Upper lobe of right lung (tissue), 1 donor: Measurements from ENCODE around the gene THBS2. TPM values are rescaled to one million over a fixed set of nuclear protein-coding genes. Genes with fewer than 3 reads are reported as not detected.
"Not testable (repeated sequence)": the region's sequence is repeated elsewhere in the genome, so short reads cannot be mapped to it uniquely, and the experiment has no call there.

ENCODE experiments used
- ATAC-seq: fragments of 200-7000 bp; cut with Tn5 transposase; one replicate; pipeline ENCODE4 v1.9.1; 2020; ENCODE audit warnings: mild to moderate bottlenecking, moderate library complexity
- DNase-seq: peaks from one replicate; pipeline ENCODE4 v3.0.0-alpha.2; 2020
- H3K27ac ChIP-seq: fragments of 200-600 bp; one replicate; pipeline ENCODE4 v1.8.0; 2022
- H3K27me3 ChIP-seq: fragments of 200-600 bp; one replicate; pipeline ENCODE4 v1.8.0; 2022; ENCODE audit warnings: mild to moderate bottlenecking
- H3K36me3 ChIP-seq: fragments of 200-600 bp; one replicate; pipeline ENCODE4 v1.8.0; 2022
- H3K4me1 ChIP-seq: fragments of 200-600 bp; one replicate; pipeline ENCODE4 v1.8.0; 2022
- H3K4me3 ChIP-seq: fragments of 200-600 bp; one replicate; pipeline ENCODE4 v1.8.0; 2022; ENCODE audit warnings: mild to moderate bottlenecking
- H3K9me3 ChIP-seq: fragments of 200-600 bp; one replicate; pipeline ENCODE4 v1.8.0; 2022
- intact Hi-C: fragments of 100-400 bp; cut with DNase I; formaldehyde crosslinking; loops from one replicate; pipeline ENCODE4 v1.11.0; 2022
- total RNA-seq: library from RNA; stranded (reverse); fragmentation: NEBNext Ultra II Directional; extraction: Animal tissue kit (Norgen Biotek cat#: 25700); gene quantifications from one replicate; pipeline ENCODE4 v1.2.1, GENCODE V29; 2021
- TF ChIP-seq, protein P1 (sequence below): fragments of 200-600 bp; IDR thresholded peaks from one replicate; pipeline ENCODE4 v1.8.0; 2022; ENCODE audit warnings: antibody characterized with exemption
- donor health status: DM: no; HTN: yes; CAD: no; lungs with severe emphysema.

The THBS2 gene
- total RNA-seq, 1 donor from 2014 or later = 23.7 TPM

DNA sequence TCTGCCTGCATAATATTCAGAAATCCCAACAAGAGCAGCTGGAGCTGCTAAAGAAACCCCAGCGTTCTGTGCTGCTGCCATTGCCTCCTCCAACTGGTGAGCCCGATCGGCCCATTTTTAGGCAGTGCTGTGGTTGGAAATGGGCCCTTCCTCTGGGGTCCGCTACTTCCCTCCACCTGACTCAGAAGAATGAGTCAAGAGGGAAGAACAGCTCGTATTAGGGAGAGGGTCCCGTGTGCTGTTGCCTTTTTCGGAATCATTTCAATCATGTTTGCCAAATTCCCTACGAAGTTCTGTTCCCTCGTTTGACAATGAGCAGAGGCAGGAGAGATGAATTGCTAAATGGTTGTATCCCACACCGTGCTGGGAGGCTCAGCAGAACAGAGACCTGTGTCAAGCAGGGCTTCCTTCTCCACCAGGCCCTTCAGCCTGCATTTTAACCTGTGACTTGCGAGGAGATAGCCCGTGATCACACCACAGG lies 38.4 kb downstream of the THBS2 start:
- H3K4me3 ChIP-seq = no peak overlapping the region
- H3K9me3 ChIP-seq = no peaks in the 10 kb centered on the region
- H3K4me1 ChIP-seq = peaks cover 5% of the 10 kb centered on the region
- ATAC-seq = no peak
- TF ChIP-seq, protein P1, sequence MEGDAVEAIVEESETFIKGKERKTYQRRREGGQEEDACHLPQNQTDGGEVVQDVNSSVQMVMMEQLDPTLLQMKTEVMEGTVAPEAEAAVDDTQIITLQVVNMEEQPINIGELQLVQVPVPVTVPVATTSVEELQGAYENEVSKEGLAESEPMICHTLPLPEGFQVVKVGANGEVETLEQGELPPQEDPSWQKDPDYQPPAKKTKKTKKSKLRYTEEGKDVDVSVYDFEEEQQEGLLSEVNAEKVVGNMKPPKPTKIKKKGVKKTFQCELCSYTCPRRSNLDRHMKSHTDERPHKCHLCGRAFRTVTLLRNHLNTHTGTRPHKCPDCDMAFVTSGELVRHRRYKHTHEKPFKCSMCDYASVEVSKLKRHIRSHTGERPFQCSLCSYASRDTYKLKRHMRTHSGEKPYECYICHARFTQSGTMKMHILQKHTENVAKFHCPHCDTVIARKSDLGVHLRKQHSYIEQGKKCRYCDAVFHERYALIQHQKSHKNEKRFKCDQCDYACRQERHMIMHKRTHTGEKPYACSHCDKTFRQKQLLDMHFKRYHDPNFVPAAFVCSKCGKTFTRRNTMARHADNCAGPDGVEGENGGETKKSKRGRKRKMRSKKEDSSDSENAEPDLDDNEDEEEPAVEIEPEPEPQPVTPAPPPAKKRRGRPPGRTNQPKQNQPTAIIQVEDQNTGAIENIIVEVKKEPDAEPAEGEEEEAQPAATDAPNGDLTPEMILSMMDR = no peak
- no peaks in the 10 kb centered on the region for H3K27me3 ChIP-seq
- H3K27ac ChIP-seq = peak overlapping the region; percentile 75
- H3K36me3 ChIP-seq = no peaks in the 10 kb centered on the region
- no peak for DNase-seq
- intact Hi-C loops = no loop called here

- peak; percentile 14 for ATAC-seq
- intact Hi-C loops, H3K36me3 ChIP-seq, H3K27me3 ChIP-seq, DNase-seq, H3K4me1 ChIP-seq, H3K4me3 ChIP-seq, H3K9me3 ChIP-seq: not testable (repeated sequence)
- peak overlapping the region; percentile 75 for H3K27ac ChIP-seq
Observed at GRCh38 chr6:169214789-169215188, 38.9 kb downstream of the THBS2 start.

DNA sequence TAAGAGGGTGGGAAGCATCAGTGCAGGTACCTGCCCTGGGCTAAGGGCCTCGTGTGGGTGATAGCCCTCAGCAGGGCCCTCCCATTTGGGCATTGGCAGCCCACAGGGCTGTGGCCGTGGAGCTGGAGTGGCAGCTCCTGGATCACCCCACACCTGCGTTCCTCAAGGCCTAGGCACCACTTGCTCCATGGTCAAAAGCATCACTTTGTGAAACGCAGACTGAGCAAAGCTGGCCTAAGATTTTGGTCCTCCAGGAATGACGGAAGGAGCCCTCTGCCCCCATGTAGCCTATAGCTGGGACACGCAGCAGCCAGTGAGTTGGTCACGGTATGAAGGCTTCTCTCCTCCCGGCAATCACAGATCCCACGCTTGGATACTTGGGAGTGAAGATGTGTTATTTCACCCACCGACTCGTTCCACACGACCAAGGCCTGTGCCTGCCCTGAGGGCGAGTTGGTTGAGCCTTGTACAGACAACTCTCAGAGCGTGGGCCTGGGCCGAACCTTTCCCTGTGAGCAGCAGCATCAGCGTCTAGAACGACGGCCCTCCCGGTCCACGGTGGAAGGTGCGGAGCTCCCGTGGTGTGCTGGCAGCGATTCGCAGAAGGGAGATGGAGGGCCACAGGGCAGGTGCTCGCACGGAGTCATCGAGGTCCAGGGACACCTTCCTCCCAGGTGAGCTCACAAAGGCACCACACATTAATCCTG lies 39.7 kb downstream of the THBS2 start:
- peak; percentile 1 for ATAC-seq
- no peaks in the 10 kb centered on the region for H3K27me3 ChIP-seq
- H3K4me1 ChIP-seq = peaks cover 5% of the 10 kb centered on the region
- H3K4me3 ChIP-seq = peak overlapping the region; percentile 41
- intact Hi-C loops = no loop called here
- peak overlapping the region; percentile 81 for H3K27ac ChIP-seq
- H3K9me3 ChIP-seq = no peaks in the 10 kb centered on the region
- TF ChIP-seq, protein P1 = no peak
- DNase-seq = no peak
- H3K36me3 ChIP-seq = no peaks in the 10 kb centered on the region

GRCh38 chr6:169212897-169213813 lies 40.5 kb downstream of the THBS2 start:
- no peaks in the 10 kb centered on the region for H3K36me3 ChIP-seq
- intact Hi-C loops = no loop called here
- H3K4me3 ChIP-seq = peak overlapping the region; percentile 41
- ATAC-seq (peak; percentile 100), DNase-seq (peak; percentile 96)
- H3K27ac ChIP-seq = peak overlapping the region; percentile 81
- peaks cover 2% of the 10 kb centered on the region for H3K9me3 ChIP-seq
- peaks cover 5% of the 10 kb centered on the region for H3K4me1 ChIP-seq
- TF ChIP-seq, protein P1 = peak; percentile 41
- H3K27me3 ChIP-seq = no peaks in the 10 kb centered on the region

DNA sequence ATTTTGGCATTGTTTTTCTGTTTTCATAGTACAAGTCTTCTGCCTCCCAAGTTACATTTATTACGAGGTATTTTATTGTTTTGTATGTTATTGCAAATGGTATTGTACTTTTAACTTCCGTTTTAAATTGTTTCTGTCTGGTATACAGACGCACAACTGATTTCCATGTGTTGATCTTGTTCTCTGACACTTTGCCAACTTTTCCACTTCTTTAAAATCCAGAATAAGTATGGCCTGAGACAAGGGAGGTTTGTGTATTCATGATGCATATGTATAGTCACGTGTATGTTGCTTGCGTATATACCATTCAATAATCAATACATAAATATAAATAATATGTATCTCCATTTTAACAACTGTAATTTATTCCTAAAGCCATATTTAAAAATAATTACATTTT lies 41.2 kb downstream of the THBS2 start:
- TF ChIP-seq, protein P1 = no peak
- H3K9me3 ChIP-seq = peaks cover 9% of the 10 kb centered on the region
- no peaks in the 10 kb centered on the region for H3K27me3 ChIP-seq
- peak overlapping the region; percentile 41 for H3K4me3 ChIP-seq
- peaks cover 5% of the 10 kb centered on the region for H3K4me1 ChIP-seq
- no peaks in the 10 kb centered on the region for H3K36me3 ChIP-seq
- H3K27ac ChIP-seq = no peak overlapping the region
- ATAC-seq = no peak
- intact Hi-C loops = no loop called here
- no peak for DNase-seq

DNA sequence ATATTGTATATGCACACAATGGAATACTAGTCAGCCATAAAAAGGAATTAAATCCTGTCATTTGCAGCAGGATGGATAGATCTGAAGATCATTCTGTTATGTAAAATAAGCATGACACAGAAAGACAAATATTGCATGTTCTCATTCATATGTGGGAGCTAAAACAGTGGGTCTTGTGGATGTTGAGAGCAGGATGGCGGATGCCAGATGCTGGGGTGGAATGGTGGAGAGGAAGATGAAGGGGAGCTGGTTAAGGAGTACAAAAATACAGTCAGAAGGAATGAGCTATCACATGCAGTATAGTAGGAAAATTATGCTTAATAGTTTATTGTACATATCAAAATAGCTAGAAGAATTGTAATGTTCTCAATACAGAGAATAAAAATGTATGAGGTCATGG lies 41.8 kb downstream of the THBS2 start:
- Histone ChIP-seq H3K4me1 (peaks cover 5% of the 10 kb centered on the region), H3K27ac (no peak overlapping the region), H3K9me3 (peaks cover 14% of the 10 kb centered on the region), H3K27me3 (no peaks in the 10 kb centered on the region), H3K4me3 (no peak overlapping the region), H3K36me3 (no peaks in the 10 kb centered on the region)
- DNase-seq = no peak
- intact Hi-C loops = no loop called here
- TF ChIP-seq, protein P1 = no peak
- ATAC-seq = no peak
